ENCODE results near the gene EXOC2.

EXOC2 gene

GRCh38 chr6:593139-593906 is 99.6 kb downstream of the EXOC2 start:
- DNase-seq (ENCODE audit: low read depth) = peak; percentile 75
- no peak overlapping the region for H3K4me3 ChIP-seq (ENCODE audit: low read depth, low read length)
- TF ChIP-seq CTCF (IDR thresholded peaks at IDR 0.05; ENCODE audit: insufficient read depth, low read depth, low read length, missing control alignments) = peak; percentile 48

- no peak for DNase-seq (ENCODE audit: low read depth)
- no peak overlapping the region for H3K4me3 ChIP-seq (ENCODE audit: low read depth, low read length)
- TF ChIP-seq CTCF (IDR thresholded peaks at IDR 0.05; ENCODE audit: insufficient read depth, low read depth, low read length, missing control alignments) = no peak
Measured at GRCh38 chr6:589090-589489, 103.8 kb downstream of the EXOC2 start.

- TF ChIP-seq CTCF (IDR thresholded peaks at IDR 0.05; ENCODE audit: insufficient read depth, low read depth, low read length, missing control alignments) = no peak
- no peak overlapping the region for H3K4me3 ChIP-seq (ENCODE audit: low read depth, low read length)
- DNase-seq (ENCODE audit: low read depth) = no peak
Measured at GRCh38 chr6:586553-586952, 106.4 kb downstream of the EXOC2 start.

GRCh38 chr6:583635-584034 is 109.3 kb downstream of the EXOC2 start:
- DNase-seq (ENCODE audit: low read depth) = no peak
- H3K4me3 ChIP-seq (ENCODE audit: low read depth, low read length) = no peak overlapping the region
- no peak for TF ChIP-seq CTCF (IDR thresholded peaks at IDR 0.05; ENCODE audit: insufficient read depth, low read depth, low read length, missing control alignments)

GRCh38 chr6:583116-583515 is 109.8 kb downstream of the EXOC2 start:
- DNase-seq (ENCODE audit: low read depth) = peak; percentile 15
- H3K4me3 ChIP-seq (ENCODE audit: low read depth, low read length) = no peak overlapping the region
- no peak for TF ChIP-seq CTCF (IDR thresholded peaks at IDR 0.05; ENCODE audit: insufficient read depth, low read depth, low read length, missing control alignments)

- H3K4me3 ChIP-seq (ENCODE audit: low read depth, low read length) = no peak overlapping the region
- DNase-seq (ENCODE audit: low read depth) = no peak
- no peak for TF ChIP-seq CTCF (IDR thresholded peaks at IDR 0.05; ENCODE audit: insufficient read depth, low read depth, low read length, missing control alignments)
Measured at GRCh38 chr6:582370-582769, 110.6 kb downstream of the EXOC2 start.

GRCh38 chr6:579339-579738 is 113.6 kb downstream of the EXOC2 start:
- H3K4me3 ChIP-seq (ENCODE audit: low read depth, low read length) = no peak overlapping the region
- no peak for DNase-seq (ENCODE audit: low read depth)
- no peak for TF ChIP-seq CTCF (IDR thresholded peaks at IDR 0.05; ENCODE audit: insufficient read depth, low read depth, low read length, missing control alignments)

All from GM12865 (cell line).